HUES48 (cell line): Measurements from ENCODE around the gene PLD5.
"Not testable (repeated sequence)": the region's sequence is repeated elsewhere in the genome, so short reads cannot be mapped to it uniquely, and the experiment has no call there.

ENCODE experiments used
- H3K27ac ChIP-seq: one replicate; pipeline ENCODE4 v1.7.0; 2013; ENCODE audit warnings: low read depth, low read length, inconsistent platforms
- H3K27me3 ChIP-seq: 2 replicates; pipeline ENCODE4 v1.6.1; 2013; ENCODE audit warnings: mild to moderate bottlenecking, low read length; ENCODE audit not compliant: control insufficient read depth, insufficient read depth
- H3K36me3 ChIP-seq: 2 replicates; pipeline ENCODE4 v1.6.1; 2013; ENCODE audit warnings: low read length; ENCODE audit not compliant: control insufficient read depth, insufficient read depth
- H3K4me1 ChIP-seq: 2 replicates; pipeline ENCODE4 v1.6.1; 2013; ENCODE audit warnings: mild to moderate bottlenecking, low read length; ENCODE audit not compliant: control insufficient read depth, insufficient read depth
- H3K4me3 ChIP-seq: 2 replicates; pipeline ENCODE4 v1.5.1; 2013; ENCODE audit warnings: mild to moderate bottlenecking, low read depth, low read length
- H3K9ac ChIP-seq: 2 replicates; pipeline ENCODE4 v1.6.1; 2013; ENCODE audit warnings: mild to moderate bottlenecking, low read depth, low read length, moderate library complexity
- H3K9me3 ChIP-seq: 2 replicates; pipeline ENCODE4 v1.6.1; 2013; ENCODE audit warnings: low read length; ENCODE audit not compliant: control insufficient read depth, insufficient read depth

The PLD5 gene

DNA sequence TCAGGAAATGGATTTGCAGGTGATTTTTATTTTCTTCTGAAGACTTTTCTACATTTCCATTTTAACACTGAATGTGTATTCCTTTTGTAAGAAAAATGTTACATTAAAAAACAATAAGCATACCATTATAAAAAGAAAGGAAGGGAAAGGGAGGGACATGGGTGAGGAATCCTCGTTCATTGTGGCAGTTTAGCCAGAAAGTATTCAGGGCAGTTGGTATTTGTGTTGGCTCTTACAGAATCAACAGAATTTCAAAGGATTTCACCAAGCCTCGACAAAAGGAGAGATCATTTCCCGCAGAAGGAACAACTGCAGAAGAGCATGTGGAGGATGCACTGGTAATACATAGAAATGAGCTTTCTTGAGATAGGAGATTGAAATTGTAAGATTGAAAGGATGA is 35.0 kb downstream of the PLD5 start:
- Histone ChIP-seq H3K9ac (no peak overlapping the region), H3K36me3 (no peaks in the 10 kb centered on the region), H3K27ac (peak overlapping the region; percentile 42), H3K27me3 (no peaks in the 10 kb centered on the region), H3K9me3 (peaks cover 4% of the 10 kb centered on the region; the same call in 1 of the 2 replicates), H3K4me1 (peaks cover 23% of the 10 kb centered on the region), H3K4me3 (no peak overlapping the region)

DNA sequence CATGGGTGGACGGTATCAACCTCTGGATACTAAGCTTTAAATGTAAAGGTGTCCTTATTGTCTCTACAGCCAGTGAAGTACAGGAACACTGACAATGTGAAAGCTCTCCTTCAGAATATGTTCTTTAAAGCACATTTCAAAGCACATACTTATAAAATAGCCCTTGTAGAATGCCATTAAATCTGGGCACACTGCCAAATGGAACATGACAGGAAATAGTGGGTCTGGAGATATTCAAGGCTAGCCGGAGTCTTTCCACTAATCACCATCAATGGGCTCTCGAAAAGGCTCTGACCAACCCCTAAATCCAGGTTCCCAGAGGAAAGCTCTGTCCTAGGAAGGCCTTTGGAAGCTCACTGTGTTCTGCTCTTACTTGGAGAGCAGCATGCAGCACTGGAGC is 46.6 kb downstream of the PLD5 start:
- H3K27ac ChIP-seq: no peak overlapping the region

DNA sequence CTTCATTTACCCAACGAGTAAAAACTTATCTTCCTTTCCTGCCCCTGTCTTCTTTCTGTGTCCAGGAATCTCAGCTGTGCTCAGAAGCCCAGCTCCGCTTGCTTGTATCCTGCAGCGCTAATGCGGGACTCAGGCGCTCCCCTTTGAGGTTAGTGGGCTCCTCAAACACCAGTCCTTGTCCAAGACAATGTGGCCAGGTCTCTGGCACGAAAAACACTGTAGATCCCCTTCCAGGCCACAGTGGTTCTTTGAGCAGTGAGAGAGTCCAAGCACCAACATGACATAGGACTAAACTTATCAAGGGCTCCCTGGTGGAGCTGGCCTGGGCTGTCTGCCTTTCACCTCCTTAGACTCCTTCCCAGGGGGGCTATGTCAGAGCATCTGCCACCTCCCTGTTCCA is 53.7 kb downstream of the PLD5 start:
- H3K9ac ChIP-seq: no peak overlapping the region
- H3K27me3 ChIP-seq: no peaks in the 10 kb centered on the region
- H3K27ac ChIP-seq: no peak overlapping the region
- H3K4me3 ChIP-seq: no peak overlapping the region
- H3K4me1 ChIP-seq: no peaks in the 10 kb centered on the region
- no peaks in the 10 kb centered on the region for H3K36me3 ChIP-seq
- no peaks in the 10 kb centered on the region for H3K9me3 ChIP-seq

More for the DNA sequence above, 46.6 kb downstream of the PLD5 start:
- Histone ChIP-seq H3K4me3 (no peak overlapping the region), H3K9ac (no peak overlapping the region), H3K9me3 (peaks cover 6% of the 10 kb centered on the region), H3K36me3 (no peaks in the 10 kb centered on the region), H3K4me1 (no peaks in the 10 kb centered on the region), H3K27me3 (no peaks in the 10 kb centered on the region)

DNA sequence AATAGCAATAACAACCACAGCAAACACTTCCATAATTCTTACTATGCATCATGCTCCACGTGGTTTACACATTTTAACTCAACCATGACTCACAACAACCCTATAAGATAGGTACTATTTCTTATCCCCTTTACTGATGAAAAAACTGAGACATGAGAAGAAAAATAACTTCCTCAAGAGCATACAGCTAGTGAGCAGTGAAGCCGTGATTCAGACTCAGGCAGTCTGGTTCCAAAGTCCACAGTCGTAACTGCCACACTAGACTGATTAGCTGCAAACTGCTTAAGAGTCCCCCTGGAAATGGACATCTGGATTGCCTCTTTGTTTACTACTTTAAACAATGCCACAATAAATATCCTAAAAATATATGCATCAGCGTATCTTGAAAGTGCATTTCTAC is 55.7 kb downstream of the PLD5 start:
- no peak overlapping the region for H3K9ac ChIP-seq
- H3K4me1 ChIP-seq: no peaks in the 10 kb centered on the region
- no peaks in the 10 kb centered on the region for H3K27me3 ChIP-seq
- no peaks in the 10 kb centered on the region for H3K9me3 ChIP-seq
- H3K36me3 ChIP-seq: no peaks in the 10 kb centered on the region
- H3K27ac ChIP-seq: no peak overlapping the region
- no peak overlapping the region for H3K4me3 ChIP-seq

DNA sequence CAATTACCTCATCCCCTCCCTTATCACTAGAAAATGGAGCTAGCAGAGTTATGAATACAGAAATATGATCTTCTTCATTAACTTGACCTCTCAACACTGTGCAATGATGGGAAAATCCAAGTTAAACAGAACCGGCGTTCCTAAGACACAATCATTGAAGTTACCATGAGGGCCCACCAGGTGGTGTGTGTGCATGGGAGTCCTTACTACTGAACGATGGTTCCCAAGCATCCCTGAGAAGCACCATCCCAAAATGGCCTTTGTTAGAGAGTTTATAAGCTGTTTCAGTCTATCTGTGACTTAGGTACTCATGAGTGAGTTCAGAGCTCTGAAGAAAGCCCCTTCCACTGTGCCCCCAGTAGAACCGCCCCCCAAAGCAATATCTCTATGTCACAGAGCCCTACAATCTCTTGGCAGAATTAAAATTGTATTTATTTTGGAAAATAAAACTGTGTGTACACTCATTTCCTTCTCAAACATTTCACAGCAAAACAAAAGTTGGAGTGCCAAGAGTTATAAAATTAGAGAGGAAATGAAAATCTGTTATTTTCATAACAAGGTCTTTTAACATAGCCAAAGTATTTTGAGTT is 56.8 kb downstream of the PLD5 start:
- Histone ChIP-seq H3K9me3 (no peaks in the 10 kb centered on the region), H3K27me3 (no peaks in the 10 kb centered on the region), H3K27ac (no peak overlapping the region), H3K9ac (no peak overlapping the region), H3K4me3 (no peak overlapping the region), H3K36me3 (no peaks in the 10 kb centered on the region), H3K4me1 (no peaks in the 10 kb centered on the region)

DNA sequence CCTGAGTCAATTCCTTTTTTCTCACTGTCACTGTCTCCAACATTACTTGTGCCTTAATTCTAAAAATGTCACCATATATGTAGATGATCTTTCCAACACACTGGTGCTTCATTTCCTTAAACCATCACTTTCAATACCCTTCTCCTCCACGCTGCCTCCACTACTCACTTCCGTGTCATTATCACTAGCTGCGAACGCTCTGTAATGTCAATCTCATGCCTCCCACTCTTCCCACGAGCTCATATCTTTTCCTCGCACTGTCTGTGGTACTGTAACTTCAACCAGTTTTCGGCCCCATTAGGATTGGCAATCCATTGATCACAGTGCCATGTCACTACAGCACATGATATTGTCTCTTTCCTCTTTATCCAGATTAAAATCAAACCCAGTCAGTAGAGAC is 61.6 kb downstream of the PLD5 start:
- Histone ChIP-seq H3K9me3 (no peaks in the 10 kb centered on the region), H3K4me1 (no peaks in the 10 kb centered on the region), H3K4me3 (no peak overlapping the region)

DNA sequence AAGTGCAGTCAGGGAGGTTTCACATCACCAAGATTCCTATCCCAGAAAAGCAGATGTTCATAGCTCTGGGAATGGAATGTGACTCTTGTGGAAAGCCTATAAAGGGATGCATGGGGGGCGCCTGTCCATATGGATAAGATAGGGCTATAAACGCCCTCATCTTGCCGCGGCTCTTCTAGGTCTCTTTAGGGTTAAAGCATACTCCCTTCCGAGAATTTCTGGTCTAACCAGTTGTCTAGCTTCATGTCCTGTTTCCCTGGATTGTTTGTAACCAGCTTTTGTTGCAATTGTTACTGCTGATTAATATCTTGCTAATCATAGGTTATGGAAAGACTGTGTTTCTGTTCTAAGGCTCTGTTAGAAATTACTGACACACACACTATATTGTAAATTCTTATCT is 64.8 kb downstream of the PLD5 start:
- not testable (repeated sequence) for H3K9ac ChIP-seq, H3K27me3 ChIP-seq, H3K36me3 ChIP-seq, H3K9me3 ChIP-seq, H3K4me3 ChIP-seq, H3K27ac ChIP-seq
- peaks cover 20% of the 10 kb centered on the region for H3K4me1 ChIP-seq

More for the DNA sequence above, 61.6 kb downstream of the PLD5 start:
- Histone ChIP-seq H3K27ac (no peak overlapping the region), H3K36me3 (no peaks in the 10 kb centered on the region), H3K9ac (no peak overlapping the region), H3K27me3 (no peaks in the 10 kb centered on the region)

DNA sequence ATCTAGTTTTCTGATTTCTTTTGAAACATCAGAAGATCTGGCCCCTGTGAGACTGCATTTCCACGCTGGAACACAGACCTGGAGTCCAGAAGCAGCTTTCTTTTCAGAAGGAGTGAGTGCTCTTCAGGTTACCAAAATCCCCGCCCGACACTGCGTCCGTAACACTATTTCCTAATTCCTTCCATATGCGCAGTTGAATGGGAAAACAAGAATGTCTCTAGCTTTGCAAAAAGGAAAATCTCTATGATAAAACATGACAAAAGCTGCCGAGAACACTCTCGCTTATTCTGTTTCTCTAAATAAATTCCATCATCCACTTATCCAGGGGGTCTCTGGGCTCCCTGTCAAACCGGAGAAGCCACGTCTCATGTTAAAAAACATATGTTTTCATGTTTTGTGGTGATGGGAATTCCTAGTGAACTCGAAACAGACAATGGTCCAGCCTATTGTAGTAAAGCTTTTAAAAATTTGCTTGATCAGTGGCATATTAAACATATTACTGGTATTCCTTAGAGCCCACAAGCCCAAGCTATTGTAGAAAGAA is 67.7 kb downstream of the PLD5 start:
- no peak overlapping the region for H3K9ac ChIP-seq
- no peak overlapping the region for H3K27ac ChIP-seq
- peaks cover 32% of the 10 kb centered on the region for H3K4me1 ChIP-seq
- no peaks in the 10 kb centered on the region for H3K9me3 ChIP-seq
- H3K36me3 ChIP-seq: no peaks in the 10 kb centered on the region
- H3K27me3 ChIP-seq: no peaks in the 10 kb centered on the region
- no peak overlapping the region for H3K4me3 ChIP-seq

DNA sequence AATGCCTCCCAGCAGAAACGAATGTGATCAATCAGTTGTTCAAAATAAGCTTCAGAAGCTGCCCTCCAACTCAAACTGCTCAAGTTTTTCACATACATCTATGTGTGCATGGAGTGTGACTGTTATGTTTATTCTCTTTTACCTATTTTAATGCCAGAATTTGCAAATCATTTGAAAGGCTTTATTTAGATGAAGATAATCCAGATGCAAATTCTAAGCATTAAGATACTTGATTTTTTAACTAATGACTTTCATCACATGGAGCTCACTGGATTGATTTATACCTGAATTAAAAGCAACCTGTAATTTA is 69.5 kb downstream of the PLD5 start:
- H3K9me3 ChIP-seq: no peaks in the 10 kb centered on the region
- H3K27me3 ChIP-seq: no peaks in the 10 kb centered on the region
- no peak overlapping the region for H3K4me3 ChIP-seq
- H3K9ac ChIP-seq: no peak overlapping the region
- H3K36me3 ChIP-seq: no peaks in the 10 kb centered on the region
- peaks cover 33% of the 10 kb centered on the region for H3K4me1 ChIP-seq
- H3K27ac ChIP-seq: no peak overlapping the region

DNA sequence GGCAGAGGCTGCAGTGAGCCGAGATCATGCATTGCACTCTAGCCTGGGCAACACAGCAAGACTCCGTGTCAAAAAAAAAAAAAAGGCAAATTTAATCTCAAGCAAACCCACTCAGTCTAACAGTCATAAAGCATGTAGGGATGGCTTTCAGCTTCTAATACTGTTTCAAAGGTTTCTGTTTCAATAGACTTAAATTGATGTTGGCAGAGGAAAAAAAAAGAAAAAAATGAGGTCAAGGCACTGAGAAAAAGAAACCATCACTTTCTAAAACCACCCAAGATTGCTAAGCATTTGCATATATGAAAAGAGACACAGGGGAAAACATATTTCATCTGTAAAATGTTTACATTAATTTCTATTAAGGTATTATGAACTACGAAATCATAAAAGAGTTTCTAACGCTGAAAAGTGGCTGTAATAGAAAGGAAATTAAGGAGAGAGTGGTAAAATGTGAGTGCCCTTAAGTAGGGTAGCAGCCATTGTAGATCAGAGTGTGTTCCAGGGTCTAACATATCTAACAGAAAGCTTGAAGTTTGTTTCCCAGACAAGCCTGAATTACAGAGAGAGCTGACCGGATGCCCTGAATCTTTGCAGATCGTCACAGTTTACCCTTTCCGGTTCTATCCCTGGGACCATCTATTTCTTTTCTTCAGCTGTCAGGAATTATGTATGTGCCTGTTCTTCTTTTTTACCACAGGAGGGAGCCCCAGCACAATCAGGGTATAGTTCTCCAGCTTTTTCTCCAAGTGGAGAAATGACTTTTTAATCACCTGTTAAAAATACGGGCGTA is 70.0 kb downstream of the PLD5 start:
- Histone ChIP-seq H3K27ac (no peak overlapping the region), H3K9me3 (no peaks in the 10 kb centered on the region), H3K9ac (no peak overlapping the region), H3K4me1 (peaks cover 38% of the 10 kb centered on the region), H3K4me3 (no peak overlapping the region), H3K36me3 (no peaks in the 10 kb centered on the region), H3K27me3 (no peaks in the 10 kb centered on the region)

DNA sequence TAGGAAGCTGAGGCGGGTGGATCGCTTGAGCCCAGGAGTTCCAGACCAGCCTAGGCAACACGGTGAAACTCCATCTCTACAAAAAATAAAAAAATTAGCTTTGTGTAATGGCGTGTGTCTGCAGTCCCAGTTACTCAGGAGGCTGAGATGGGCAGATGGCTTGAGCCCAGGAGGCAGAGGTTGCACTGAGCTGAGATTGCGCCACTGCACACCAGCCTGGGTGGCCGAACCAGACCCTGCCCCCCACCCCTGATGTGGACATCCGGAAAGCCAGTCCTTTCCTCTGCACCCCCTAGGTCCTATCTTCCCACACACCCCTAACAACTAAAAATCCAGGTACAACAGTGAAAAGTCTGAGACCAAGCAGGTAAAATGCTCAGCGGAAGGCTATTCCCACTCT is 71.9 kb downstream of the PLD5 start:
- H3K36me3 ChIP-seq: no peaks in the 10 kb centered on the region
- H3K4me1 ChIP-seq: peaks cover 57% of the 10 kb centered on the region
- no peaks in the 10 kb centered on the region for H3K9me3 ChIP-seq
- no peak overlapping the region for H3K9ac ChIP-seq
- H3K27me3 ChIP-seq: no peaks in the 10 kb centered on the region
- H3K4me3 ChIP-seq: no peak overlapping the region
- H3K27ac ChIP-seq: no peak overlapping the region
